IPS DF 19.7 (cell line): ENCODE results near the gene LAMC3.
"Not testable (repeated sequence)": the region's sequence is repeated elsewhere in the genome, so short reads cannot be mapped to it uniquely, and the experiment has no call there.

Source experiments
- DNase-seq: peaks from one replicate; pipeline ENCODE4 v3.0.0-alpha.2; 2013; ENCODE audit warnings: low read depth, low spot score

The LAMC3 gene

DNA sequence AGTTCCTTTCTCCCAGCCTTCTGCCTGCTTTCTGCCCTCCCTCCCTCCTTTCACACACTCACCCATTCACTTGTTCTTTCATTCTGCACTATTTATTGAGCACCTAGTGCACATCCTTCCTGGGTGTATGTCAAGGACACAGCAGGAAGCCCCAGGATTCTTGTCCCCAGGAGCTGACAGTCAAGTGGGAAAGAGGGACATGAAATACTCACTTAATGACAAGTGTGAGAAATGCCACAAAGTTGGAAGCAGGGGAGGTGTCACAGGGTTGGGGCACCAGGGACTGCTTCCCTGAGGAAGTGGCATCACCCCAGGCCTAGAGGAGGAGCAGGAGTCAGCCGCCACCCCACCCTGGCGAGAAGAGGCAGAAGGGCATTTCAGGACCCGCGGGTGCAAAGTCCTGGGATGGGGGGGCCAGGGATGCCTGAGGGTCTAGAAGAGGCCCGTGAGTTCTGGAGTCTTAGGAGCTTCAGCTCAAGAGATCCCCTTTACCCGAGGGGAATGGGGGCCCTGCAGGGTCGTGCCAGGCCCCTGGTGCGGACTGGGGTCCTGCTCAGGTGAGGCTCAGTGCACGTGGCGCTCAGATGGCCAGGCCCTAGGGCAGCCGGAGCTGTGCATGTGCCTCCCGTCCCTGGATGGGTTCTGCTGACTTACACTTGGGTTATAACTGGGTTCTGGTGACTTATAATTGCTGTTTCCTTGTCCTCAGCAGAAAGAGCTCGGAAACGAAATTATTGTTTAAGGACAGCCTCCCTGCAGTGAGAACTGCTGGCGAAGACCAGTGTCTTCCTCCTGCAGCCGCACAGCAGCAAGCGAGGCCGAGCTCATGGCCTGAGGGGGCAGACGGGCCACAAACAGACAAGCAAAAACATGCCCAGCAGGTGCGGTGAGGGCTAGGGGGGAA is 16.9 kb upstream of the LAMC3 start:
- DNase-seq: no peak

- no peak for DNase-seq
Observed at GRCh38 chr9:130992682-130993032, 16.3 kb upstream of the LAMC3 start.

GRCh38 chr9:130993303-130994030 is 15.5 kb upstream of the LAMC3 start:
- DNase-seq: no peak

- DNase-seq: no peak
Observed at GRCh38 chr9:130994135-130995085, 14.6 kb upstream of the LAMC3 start.

- no peak for DNase-seq
Observed at GRCh38 chr9:130995086-130996011, 13.6 kb upstream of the LAMC3 start.

DNA sequence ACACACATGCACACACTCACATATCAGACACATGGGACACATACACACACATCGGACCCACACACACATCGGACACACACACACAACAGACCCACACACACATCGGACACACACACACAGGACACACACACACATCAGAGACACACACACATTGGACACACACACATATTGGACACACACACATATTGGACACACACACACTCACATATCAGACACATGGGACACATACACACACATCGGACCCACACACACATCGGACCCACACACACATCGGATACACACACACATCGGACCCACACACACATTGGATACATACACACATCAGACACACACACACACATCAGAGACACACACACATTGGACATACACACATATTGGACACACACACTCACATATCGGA is 12.8 kb upstream of the LAMC3 start:
- no peak for DNase-seq

GRCh38 chr9:130996676-130997394 is 12.1 kb upstream of the LAMC3 start:
- DNase-seq: no peak

DNA sequence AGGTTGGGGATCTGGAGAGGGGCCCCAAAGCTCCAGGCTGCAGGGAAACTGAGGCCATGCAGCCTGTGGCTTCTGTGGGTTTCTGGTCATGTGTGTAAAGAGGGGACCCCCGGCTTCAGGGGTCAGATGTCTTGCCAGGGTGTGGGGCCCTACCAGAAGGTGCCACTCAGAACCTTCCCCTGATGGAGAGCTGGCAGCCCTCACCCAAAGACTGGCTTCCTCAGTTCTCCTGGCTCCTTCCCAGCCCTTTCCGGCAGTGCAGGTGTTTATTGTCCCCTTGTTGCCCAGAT is 11.6 kb upstream of the LAMC3 start:
- DNase-seq: no peak

GRCh38 chr9:130997925-130998596 is 10.9 kb upstream of the LAMC3 start:
- no peak for DNase-seq

DNA sequence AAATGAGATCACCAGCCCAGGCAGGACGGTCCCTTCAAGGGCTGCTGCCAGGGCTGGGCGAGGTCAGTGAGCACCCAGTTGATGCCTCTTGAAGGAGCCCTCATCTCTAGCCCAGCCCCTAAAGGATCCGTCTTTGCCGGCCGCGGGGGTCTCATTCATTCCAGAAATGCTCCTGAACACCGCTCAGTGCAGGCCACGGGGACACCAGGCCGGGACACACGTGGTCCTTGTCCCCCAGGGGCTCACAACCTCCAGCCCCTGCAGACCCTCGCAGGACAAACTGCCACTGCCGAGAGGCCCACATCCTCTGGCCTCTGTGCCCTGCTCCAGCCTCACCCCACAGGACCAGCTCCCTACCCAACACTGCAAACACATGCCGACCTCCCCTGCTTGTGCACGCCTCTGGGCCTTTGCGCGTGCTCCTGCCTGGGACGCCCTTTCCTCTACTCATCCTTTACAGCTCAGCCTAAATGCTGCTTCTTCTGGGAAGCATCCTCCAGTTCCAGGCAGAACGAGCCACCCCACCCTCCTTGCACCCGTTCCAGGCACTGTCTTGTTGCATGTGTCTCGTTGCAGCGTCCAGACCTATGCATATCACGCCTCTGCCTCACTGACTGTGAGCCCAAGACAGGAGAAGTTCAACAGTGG is 10.3 kb upstream of the LAMC3 start:
- no peak for DNase-seq

DNA sequence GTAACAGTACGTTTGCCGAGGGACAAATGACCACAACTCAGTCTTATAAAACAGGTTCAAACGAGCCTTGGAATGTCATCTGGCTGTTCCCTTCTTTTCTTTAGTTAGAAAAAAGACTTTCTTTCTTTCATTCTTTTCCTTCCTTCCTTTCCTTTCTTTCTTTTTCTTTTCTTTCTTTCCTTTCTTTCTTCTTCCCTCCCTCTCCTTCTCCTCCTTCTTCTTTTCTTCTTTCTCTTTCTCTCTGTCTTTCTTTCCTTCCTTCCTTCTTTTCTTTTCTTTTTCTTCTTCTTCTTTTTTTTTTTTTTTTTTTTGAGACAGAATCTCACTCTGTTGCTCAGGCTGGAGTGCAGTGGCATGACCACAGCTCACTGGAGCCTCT is 9.7 kb upstream of the LAMC3 start:
- no peak for DNase-seq

- not testable (repeated sequence) for DNase-seq
Observed at GRCh38 chr9:131000526-131000925, 8.4 kb upstream of the LAMC3 start.

DNA sequence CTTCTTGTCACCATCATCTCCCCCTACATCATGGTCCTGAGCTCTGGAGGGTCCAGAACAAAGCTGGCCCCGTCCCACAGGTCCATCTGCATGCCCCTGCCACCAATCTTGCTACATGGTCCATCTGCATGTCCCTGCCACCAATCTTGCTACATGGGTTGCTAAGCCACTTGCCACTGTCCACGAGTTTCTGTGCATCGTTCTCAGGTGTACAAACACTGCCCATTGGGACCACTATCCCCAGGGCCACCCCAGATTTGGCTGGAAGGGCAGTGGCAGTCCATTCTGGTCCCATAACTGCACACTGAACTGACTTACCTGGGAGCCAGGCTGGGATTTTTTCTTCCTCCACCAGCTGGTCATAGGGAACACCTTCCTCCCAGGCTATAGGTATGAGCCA is 8.0 kb upstream of the LAMC3 start:
- DNase-seq: no peak

DNA sequence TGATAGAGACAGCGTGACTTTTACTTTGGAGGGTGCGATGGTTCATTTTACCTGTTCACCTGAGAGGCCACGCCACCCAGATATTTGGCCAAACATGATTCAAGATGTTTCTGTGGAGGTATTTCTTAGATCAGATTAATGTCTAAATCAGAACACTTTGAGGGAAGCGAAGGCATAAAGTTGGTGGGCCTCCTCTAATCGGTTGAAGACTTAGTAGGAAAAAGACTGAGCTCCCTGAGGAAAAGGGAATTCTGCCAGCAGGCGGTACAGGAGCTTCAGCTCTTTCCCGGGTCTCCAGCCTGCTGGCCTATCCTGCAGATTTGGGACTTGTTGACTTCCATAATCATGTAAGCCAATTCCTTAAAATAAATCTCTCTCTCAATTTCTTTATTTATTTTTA is 7.0 kb upstream of the LAMC3 start:
- no peak for DNase-seq

DNA sequence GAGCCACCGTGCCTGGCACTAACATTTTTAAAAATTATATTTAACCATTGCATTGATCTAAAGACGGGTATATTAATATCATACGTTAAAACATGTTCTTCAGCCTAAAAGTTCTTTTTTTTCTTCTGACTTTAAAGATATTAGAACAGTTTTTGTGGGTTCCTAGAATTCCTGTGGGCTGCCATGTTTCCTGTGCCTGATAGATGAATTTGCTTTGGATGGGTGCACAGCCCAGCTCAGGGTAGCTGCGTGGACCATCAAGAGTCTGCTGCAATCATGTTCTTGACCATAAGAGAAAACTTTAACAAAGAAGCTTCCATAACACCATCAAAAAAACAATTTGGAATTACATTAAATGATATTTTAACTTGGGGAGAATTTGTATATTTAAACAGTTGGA is 2.4 kb upstream of the LAMC3 start:
- DNase-seq: no peak

DNA sequence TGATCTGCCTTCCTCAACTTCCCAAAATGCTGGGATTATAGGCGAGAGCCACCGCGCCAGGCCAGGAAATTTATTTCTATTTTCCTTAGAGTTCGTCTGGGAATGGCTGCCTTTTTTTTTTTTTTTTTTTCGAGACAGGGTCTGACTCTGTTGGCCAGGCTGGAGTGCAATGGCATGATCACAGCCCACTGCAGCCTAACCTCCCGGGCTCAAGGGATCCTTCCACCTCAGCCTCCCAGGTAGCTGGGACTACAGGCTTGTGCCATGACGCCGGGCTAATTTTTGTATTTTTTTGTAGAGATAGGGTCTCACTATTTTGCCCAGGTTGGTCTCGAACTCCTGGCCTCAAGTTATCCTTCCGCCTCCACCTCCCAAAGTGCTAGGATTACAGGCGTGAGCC is 888 bp upstream of the LAMC3 start:
- no peak for DNase-seq

- DNase-seq: no peak
Observed at GRCh38 chr9:131008563-131008908, 438 bp upstream of the LAMC3 start.

DNA sequence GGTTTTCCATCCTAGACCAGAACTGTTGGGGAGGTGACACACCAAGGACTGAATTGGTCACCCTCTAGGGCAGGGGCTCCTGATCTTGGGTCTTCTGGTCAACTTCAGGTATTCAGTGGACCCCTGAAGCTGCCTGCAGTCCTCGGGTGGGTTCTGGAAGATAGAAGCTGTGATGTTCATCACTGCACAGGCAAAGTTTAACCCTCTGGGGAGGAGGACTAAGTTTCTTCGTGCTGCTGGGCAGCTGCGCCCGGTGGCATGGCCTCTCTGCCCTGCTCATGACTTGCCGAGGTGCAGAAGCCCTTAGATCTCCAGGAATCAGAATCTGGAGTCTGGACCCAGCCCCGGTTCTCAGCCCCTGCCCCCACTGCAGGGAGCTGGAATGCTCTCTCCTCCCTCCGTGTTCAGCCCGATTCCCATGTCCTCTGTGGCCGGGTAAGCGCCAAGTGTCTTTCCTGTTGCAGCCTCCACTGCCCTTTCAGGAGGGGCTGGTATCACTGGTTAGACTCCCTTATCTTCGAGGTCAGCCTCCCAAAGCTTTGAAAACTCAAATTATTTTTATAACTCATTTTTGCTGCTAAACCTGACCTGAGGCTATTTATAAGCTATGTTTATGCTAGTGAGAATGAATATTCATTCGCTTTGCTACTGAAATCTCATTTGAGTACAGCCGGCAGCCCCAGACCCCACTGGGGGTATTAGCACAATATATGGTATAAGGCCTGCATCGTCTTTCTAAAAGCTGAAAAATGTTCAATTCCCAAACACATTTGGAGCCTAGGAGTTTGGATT is 1.7 kb downstream of the LAMC3 start:
- DNase-seq: no peak
